ENCODE measurements around the gene GRID2IP.
A peak's percentile ranks its signal among the peaks of the same experiment; 100 is the strongest.
"Not testable (repeated sequence)": the region's sequence is repeated elsewhere in the genome, so short reads cannot be mapped to it uniquely, and the experiment has no call there.

Gene GRID2IP

GRCh38 chr7:6481445-6481844, 69.8 kb downstream of the GRID2IP start:
- DNase-seq, result no peak

GRCh38 chr7:6480323-6480660, 71.0 kb downstream of the GRID2IP start:
- no peak for DNase-seq

GRCh38 chr7:6479067-6479466, 72.2 kb downstream of the GRID2IP start:
- no peak for DNase-seq

- DNase-seq, result no peak
Observed at GRCh38 chr7:6478186-6478585, 73.1 kb downstream of the GRID2IP start.

GRCh38 chr7:6477318-6477660, 74.0 kb downstream of the GRID2IP start:
- DNase-seq, result no peak

DNA sequence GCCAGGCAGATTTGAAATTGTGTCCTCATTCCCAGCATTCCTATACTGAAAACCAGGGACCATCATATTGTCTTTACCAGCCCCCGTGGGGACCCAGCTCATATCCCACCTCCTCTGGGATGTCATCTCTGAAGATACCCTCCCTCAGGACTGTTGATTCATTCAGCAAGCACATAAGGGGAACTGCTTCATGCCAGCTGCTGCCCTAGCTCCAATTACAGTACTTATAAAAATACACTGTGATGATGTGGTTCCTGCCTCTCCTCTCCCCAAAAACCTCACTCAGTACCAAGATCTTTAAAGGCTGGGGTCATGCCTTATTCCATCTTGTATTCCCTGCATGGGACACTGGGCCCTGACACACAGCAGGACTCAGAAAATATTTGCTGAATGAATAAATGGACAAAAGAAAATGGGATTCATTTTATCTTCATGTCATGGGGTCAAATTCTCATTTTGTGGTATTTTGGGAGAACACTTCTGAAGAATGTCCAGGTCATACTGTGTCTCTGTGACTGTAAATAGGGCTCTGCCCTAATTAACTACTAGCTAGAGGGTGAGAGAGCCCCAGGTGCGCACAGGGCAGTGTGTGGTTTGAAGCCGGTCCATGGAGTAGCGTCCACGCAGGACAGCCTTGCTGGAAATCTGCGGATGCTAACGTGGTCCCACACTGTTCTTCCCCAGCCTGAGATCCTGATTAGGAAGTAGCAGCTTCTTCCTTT, 74.5 kb downstream of the GRID2IP start:
- no peak for DNase-seq

GRCh38 chr7:6475433-6476186, 75.7 kb downstream of the GRID2IP start:
- no peak for DNase-seq

- DNase-seq, result no peak
Observed at GRCh38 chr7:6465862-6466261, 85.4 kb downstream of the GRID2IP start.

- not testable (repeated sequence) for DNase-seq
Observed at GRCh38 chr7:6463609-6464008, 87.7 kb downstream of the GRID2IP start.

DNA sequence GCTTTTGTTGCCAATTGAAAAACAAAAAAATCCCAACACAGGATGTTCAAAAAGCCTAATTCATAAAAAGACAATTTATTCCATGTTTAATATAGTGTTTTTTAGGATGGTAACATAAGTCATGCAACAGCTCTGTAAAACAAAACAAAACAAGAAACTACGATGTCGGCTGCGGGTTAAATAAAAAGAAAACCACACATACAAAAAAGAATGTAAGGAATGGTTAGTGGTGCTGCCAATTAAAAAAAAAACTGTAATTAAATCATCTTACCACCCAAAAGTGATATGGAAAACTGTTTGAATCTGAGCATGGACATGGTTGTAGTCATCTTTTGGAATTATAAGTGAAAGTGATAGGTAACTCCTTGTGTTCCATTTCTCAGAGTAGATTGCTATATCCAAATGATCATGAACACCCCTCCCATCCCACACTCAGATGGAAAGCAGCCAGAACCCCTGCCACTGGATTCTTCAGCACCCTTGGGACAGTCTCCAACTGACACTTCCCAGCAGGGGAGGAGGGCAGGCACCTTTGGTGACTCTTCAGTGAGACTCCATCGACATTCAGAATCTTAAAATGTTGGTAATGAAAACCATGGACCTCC, 89.2 kb downstream of the GRID2IP start:
- peak; percentile 21 for DNase-seq

DNA sequence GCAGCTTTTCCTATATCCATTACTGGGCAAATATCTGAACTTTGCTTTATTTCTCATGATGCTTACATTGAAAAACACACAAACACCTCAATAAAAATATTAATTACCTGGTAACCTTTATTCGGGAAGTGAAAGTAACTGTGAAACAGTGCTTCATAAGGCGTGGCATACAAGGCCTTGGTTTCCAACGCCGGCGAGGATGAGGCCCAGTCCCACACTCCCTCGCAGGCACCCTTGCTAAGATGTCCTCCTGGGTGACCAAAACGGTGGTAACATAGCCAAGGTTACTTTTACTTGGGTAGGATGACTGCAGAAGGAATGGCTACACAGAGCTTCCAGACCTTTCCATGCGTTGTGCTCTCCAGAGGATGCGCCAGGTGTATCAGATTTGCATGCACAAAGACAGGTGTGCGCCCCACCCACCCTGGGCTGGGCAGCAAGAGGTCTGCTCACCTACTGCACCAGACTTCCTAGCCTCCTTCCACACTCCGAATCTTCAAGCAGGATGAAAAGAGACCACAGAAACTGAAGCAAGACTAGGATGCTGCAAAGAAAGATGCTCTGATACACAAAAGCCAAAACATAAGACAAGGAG, 90.2 kb downstream of the GRID2IP start:
- no peak for DNase-seq

- no peak for DNase-seq
Observed at GRCh38 chr7:6460303-6460702, 91.0 kb downstream of the GRID2IP start.

DNA sequence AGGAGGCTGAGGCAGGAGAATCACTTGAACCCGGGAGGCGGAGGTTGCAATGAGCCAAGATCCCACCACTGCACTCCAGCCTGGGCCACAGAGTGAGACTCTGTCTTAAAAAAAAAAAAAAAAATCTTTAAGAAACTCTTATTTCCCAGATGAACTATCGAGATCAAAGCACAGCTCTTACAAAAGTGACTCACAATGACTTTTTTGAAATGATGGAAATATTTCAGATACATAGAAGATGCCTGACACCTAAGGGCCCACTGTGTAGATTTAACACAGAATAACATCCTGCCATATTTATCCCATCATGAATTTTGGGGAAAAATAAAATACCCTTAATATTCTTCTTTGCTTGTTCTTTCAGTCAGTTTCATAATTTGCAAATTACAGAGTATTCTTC, 92.6 kb downstream of the GRID2IP start:
- not testable (repeated sequence) for DNase-seq

- peak; percentile 85 for DNase-seq
Observed at GRCh38 chr7:6453734-6454133, 97.5 kb downstream of the GRID2IP start.

GRCh38 chr7:6451224-6451705, 100.0 kb downstream of the GRID2IP start:
- DNase-seq, result no peak

- not testable (repeated sequence) for DNase-seq
Observed at GRCh38 chr7:6450591-6450990, 100.7 kb downstream of the GRID2IP start.

DNA sequence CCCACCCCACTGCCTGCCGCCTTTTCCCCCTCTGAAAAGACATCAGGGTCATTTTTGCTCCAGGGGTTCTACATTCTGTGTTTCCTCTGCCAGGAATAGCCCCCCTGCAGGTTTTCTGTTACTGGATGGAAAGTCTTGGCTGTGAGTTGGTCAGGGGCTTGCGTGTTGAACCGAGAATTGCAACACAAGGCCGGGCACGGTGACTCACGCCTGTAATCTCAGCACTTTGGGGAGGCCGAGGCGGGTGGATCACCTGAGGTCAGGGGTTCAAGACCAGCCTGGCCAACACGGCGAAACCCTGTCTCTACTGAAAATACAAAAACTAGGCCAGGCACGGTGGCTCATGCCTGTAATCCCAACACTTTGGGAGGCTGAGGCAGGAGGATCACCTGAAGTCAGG, 101.4 kb downstream of the GRID2IP start:
- DNase-seq, result not testable (repeated sequence)

DNA sequence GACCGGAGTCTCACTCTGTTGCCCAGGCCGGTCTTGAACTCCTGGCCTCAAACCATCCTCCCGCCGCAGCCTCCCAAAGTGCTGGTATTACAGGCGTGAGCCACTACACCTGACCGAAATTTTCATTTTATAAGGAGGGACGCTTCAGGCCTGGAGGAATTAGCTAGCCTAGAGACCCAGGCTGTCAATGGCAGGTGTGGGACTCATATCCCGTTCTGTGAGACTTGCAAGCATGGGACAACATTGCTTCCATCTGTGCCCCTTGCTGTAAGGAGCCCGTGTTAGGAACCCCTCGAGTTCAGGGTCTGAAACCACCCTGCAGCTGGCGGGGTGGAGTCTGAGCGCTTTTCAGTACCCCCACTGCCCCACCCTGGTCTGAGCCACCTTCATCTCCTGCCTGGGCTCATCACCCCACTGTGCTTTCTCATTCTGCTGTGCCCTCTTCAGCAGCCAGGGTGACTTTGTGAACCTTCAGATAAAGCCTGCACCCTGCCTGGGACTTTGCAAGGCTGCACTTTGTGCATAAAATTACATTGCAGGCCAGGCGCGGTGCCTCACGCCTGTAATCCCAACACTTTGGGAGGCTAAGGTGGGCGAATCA, 102.2 kb downstream of the GRID2IP start:
- no peak for DNase-seq

DNA sequence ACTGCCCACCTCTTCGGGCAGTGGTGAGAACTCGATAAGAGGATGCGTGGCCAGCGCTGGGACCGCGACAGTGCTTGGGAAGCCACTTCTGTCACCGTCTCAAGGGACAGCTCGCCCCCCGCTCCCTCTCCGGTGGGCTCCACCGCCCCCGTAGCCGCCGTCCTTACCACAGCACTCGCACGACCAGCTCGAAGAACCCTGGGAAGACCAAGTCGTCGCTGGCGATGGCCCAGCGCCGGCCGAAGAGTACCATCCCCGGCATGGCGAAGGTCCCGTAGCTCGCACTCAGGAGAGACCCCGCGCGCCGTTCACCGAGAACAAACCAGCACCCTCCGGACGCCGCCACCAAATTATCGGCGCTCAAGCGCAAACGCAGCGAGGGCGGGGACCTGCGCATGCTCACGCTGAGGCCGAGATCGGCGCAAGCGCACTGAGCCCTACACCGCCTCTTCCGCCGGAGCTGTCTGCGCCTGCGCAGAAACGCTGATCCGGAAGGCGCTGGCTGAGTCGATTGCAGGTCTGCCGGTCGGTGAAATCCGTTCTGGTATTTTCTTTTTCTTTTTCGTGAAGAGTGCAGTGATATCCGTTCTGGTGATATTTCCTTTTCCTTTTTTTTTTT, 103.6 kb downstream of the GRID2IP start, which contains the start of gene DAGLB:
DAGLB (minus strand) TSS at position 374 of the 619 bp plus-strand sequence; CDS start at position 262, 112 bp downstream.
- peak; percentile 87 for DNase-seq
